Measurements from ENCODE around the gene ARHGAP15.

ARHGAP15 gene

GRCh38 chr2:143463719-143464118 is 334.5 kb downstream of the ARHGAP15 start:
- no peak for DNase-seq (ENCODE audit: low read depth in 1 of 2, low spot score in 1 of 2)
- Histone ChIP-seq H3K27me3 (ENCODE audit: insufficient read depth, poor library complexity, severe bottlenecking) (no peaks in the 10 kb centered on the region), H3K27ac (replicated peaks) (no peak overlapping the region), H3K4me3 (replicated peaks; ENCODE audit: insufficient read depth, low read length) (no peak overlapping the region)
- no peak for TF ChIP-seq REST (IDR thresholded peaks at IDR 0.05; ENCODE audit: insufficient replicate concordance, low read depth)
- no peak for TF ChIP-seq GABPA (IDR thresholded peaks at IDR 0.05; ENCODE audit: low read depth)
- TF ChIP-seq POLR2AphosphoS5 (IDR thresholded peaks at IDR 0.05; ENCODE audit: low read depth): no peak
- TF ChIP-seq CTCF (IDR thresholded peaks at IDR 0.05; ENCODE audit: insufficient read depth, low read length): no peak
- TF ChIP-seq SPI1 (IDR thresholded peaks at IDR 0.05; ENCODE audit: borderline replicate concordance, low read depth): no peak

GRCh38 chr2:143466391-143466790 is 337.2 kb downstream of the ARHGAP15 start:
- H3K27ac ChIP-seq (replicated peaks): no peak overlapping the region
- TF ChIP-seq GABPA (IDR thresholded peaks at IDR 0.05; ENCODE audit: low read depth) (no peak), CTCF (IDR thresholded peaks at IDR 0.05; ENCODE audit: insufficient read depth, low read length) (no peak), POLR2AphosphoS5 (IDR thresholded peaks at IDR 0.05; ENCODE audit: low read depth) (no peak), SPI1 (IDR thresholded peaks at IDR 0.05; ENCODE audit: borderline replicate concordance, low read depth) (no peak), REST (IDR thresholded peaks at IDR 0.05; ENCODE audit: insufficient replicate concordance, low read depth) (no peak)
- H3K4me3 ChIP-seq (replicated peaks; ENCODE audit: insufficient read depth, low read length): no peak overlapping the region
- no peaks in the 10 kb centered on the region for H3K27me3 ChIP-seq (ENCODE audit: insufficient read depth, poor library complexity, severe bottlenecking)
- no peak for DNase-seq (ENCODE audit: low read depth in 1 of 2, low spot score in 1 of 2)

- DNase-seq (ENCODE audit: low read depth in 1 of 2, low spot score in 1 of 2): no peak
- no peaks in the 10 kb centered on the region for H3K27me3 ChIP-seq (ENCODE audit: insufficient read depth, poor library complexity, severe bottlenecking)
- TF ChIP-seq POLR2AphosphoS5 (IDR thresholded peaks at IDR 0.05; ENCODE audit: low read depth) (no peak), GABPA (IDR thresholded peaks at IDR 0.05; ENCODE audit: low read depth) (no peak), SPI1 (IDR thresholded peaks at IDR 0.05; ENCODE audit: borderline replicate concordance, low read depth) (no peak), CTCF (IDR thresholded peaks at IDR 0.05; ENCODE audit: insufficient read depth, low read length) (no peak), REST (IDR thresholded peaks at IDR 0.05; ENCODE audit: insufficient replicate concordance, low read depth) (no peak)
- no peak overlapping the region for H3K4me3 ChIP-seq (replicated peaks; ENCODE audit: insufficient read depth, low read length)
- H3K27ac ChIP-seq (replicated peaks): no peak overlapping the region
These were observed 337.8 kb downstream of the ARHGAP15 start for GRCh38 chr2:143467011-143467410.

Measured in HL-60 (cell line).